22Rv1 (cell line): ENCODE results near the gene DIPK1B.

ENCODE experiments used
- ZFX ChIP-seq: fragments of 450-650 bp; IDR thresholded peaks from 2 replicates; pipeline ENCODE4 v1.6.1; 2017; ENCODE audit warnings: antibody characterized with exemption, borderline replicate concordance
- TF ChIP-seq, protein P1 (sequence below): fragments of 450-650 bp; IDR thresholded peaks from 2 replicates; pipeline ENCODE4 v1.5.1; 2017; ENCODE audit warnings: mild to moderate bottlenecking

DNA sequence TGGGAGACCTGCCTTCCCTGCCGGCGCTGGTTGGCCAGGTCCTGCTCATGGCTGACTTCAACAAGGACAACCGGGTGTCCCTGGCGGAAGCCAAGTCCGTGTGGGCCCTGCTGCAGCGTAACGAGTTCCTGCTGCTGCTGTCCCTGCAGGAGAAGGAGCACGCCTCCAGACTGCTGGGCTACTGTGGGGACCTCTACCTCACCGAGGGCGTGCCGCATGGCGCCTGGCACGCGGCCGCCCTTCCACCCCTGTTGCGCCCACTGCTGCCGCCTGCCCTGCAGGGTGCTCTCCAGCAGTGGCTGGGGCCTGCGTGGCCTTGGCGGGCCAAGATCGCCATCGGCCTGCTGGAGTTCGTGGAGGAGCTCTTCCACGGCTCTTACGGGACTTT lies 10.6 kb downstream of the DIPK1B start:
- TF ChIP-seq, protein P1, sequence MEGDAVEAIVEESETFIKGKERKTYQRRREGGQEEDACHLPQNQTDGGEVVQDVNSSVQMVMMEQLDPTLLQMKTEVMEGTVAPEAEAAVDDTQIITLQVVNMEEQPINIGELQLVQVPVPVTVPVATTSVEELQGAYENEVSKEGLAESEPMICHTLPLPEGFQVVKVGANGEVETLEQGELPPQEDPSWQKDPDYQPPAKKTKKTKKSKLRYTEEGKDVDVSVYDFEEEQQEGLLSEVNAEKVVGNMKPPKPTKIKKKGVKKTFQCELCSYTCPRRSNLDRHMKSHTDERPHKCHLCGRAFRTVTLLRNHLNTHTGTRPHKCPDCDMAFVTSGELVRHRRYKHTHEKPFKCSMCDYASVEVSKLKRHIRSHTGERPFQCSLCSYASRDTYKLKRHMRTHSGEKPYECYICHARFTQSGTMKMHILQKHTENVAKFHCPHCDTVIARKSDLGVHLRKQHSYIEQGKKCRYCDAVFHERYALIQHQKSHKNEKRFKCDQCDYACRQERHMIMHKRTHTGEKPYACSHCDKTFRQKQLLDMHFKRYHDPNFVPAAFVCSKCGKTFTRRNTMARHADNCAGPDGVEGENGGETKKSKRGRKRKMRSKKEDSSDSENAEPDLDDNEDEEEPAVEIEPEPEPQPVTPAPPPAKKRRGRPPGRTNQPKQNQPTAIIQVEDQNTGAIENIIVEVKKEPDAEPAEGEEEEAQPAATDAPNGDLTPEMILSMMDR, result no peak
- TF ChIP-seq ZFX, result no peak
